Measurements from ENCODE around the gene ZNF511.

DNA sequence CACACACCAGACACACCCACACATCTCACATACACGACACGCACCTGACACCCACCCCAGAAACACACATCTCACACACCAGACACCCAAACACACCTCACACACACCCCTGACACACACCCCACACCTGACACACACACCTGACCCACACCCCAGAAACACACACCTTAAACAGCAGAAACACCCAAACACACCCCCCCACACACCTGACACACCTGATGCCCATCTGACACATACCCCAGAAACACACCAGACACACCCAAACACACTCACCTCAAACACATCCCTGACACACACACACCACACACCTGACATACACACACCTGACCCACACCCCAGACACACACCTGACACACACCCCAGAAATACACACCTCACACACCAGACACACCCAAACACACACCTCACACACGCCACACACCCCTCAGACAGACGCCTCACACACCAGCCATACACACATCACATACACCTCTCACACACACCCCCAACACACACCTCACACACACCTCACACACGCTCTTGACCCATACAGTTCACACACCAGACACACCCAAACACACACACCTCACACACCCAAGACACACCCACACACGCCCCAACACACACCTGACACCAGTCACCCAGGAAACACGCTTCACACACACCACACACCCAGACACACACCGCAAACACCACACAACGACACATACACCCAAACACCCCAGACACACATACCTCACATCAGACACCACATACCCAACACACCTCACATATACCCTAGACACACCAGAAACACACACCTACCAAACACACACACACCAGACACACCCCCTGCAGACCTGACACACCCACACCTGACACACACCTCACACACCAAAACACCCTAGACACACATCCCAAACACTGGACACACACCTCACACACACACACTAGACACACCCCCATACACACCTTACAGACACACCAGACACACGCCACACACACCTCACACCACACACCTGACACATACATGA is 29.7 kb downstream of the ZNF511 start:
- TF ChIP-seq KLF9 (tag by site-specific recombination; IDR thresholded peaks at IDR 0.05; ENCODE audit: low read depth) (peak; percentile 95), ZNF132 (tag by site-specific recombination; IDR thresholded peaks at IDR 0.05; ENCODE audit: borderline replicate concordance) (no peak), ZNF394 (tag by site-specific recombination; IDR thresholded peaks at IDR 0.05; ENCODE audit: borderline replicate concordance) (no peak), CTCF (tag by site-specific recombination; IDR thresholded peaks at IDR 0.05) (no peak), ZNF623 (tag by site-specific recombination; IDR thresholded peaks at IDR 0.05) (no peak), ZNF274 (IDR thresholded peaks at IDR 0.05; ENCODE audit: low read length) (no peak), ZNF274 (tag by site-specific recombination; IDR thresholded peaks at IDR 0.05; ENCODE audit: borderline replicate concordance) (0 out of 2 replicates have a peak, but pooled peaks have one; percentile 56), YY1 (tag by site-specific recombination; IDR thresholded peaks at IDR 0.05) (no peak), ZNF660 (tag by site-specific recombination; IDR thresholded peaks at IDR 0.05) (no peak), ZNF248 (tag by site-specific recombination; IDR thresholded peaks at IDR 0.05) (0 out of 2 replicates have a peak, but pooled peaks have one; percentile 9)
- TF ChIP-seq, protein P1, sequence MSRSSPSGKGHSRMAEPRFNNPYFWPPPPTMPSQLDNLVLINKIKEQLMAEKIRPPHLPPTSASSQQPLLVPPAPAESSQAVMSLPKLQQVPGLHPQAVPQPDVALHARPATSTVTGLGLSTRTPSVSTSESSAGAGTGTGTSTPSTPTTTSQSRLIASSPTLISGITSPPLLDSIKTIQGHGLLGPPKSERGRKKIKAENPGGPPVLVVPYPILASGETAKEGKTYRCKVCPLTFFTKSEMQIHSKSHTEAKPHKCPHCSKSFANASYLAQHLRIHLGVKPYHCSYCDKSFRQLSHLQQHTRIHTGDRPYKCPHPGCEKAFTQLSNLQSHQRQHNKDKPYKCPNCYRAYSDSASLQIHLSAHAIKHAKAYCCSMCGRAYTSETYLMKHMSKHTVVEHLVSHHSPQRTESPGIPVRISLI (tag by site-specific recombination; IDR thresholded peaks at IDR 0.05), result no peak
- TF ChIP-seq, protein P2, sequence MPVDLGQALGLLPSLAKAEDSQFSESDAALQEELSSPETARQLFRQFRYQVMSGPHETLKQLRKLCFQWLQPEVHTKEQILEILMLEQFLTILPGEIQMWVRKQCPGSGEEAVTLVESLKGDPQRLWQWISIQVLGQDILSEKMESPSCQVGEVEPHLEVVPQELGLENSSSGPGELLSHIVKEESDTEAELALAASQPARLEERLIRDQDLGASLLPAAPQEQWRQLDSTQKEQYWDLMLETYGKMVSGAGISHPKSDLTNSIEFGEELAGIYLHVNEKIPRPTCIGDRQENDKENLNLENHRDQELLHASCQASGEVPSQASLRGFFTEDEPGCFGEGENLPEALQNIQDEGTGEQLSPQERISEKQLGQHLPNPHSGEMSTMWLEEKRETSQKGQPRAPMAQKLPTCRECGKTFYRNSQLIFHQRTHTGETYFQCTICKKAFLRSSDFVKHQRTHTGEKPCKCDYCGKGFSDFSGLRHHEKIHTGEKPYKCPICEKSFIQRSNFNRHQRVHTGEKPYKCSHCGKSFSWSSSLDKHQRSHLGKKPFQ (tag by site-specific recombination; IDR thresholded peaks at IDR 0.05), result no peak; the same call in 1 of the 2 replicates
- TF ChIP-seq, protein P3, sequence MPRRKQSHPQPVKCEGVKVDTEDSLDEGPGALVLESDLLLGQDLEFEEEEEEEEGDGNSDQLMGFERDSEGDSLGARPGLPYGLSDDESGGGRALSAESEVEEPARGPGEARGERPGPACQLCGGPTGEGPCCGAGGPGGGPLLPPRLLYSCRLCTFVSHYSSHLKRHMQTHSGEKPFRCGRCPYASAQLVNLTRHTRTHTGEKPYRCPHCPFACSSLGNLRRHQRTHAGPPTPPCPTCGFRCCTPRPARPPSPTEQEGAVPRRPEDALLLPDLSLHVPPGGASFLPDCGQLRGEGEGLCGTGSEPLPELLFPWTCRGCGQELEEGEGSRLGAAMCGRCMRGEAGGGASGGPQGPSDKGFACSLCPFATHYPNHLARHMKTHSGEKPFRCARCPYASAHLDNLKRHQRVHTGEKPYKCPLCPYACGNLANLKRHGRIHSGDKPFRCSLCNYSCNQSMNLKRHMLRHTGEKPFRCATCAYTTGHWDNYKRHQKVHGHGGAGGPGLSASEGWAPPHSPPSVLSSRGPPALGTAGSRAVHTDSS (tag by site-specific recombination; IDR thresholded peaks at IDR 0.05), result no peak

All from HEK293 (cell line).